Uterus (tissue), 2 donors: ENCODE data around the gene SGSM2.

Experiments used
- CTCF ChIP-seq, 4 experiments: fragments of 200-600 bp in 2 of 4; fragments of 450-650 bp in 2 of 4; sonication (generic) in 2 of 4; IDR thresholded peaks; one replicate each; pipeline ENCODE4 v1.5.1; 2016 to 2019; ENCODE audit warnings: antibody characterized with exemption in 4 of 4, mild to moderate bottlenecking in 2 of 4, moderate library complexity in 1 of 4
- POLR2A ChIP-seq, 2 donors: fragments of 450-650 bp; IDR thresholded peaks; one replicate each; pipeline ENCODE4 v1.6.1; 2016; ENCODE audit warnings: antibody characterized with exemption in 2 of 2, mild to moderate bottlenecking in 1 of 2, moderate library complexity in 1 of 2

- no peak for TF ChIP-seq CTCF (IDR thresholded peaks at IDR 0.05)
- no peak for TF ChIP-seq POLR2A (IDR thresholded peaks at IDR 0.05)
These were observed 84.2 kb downstream of the SGSM2 start for GRCh38 chr17:2421315-2422147.
